ENCODE measurements around the gene MIAT. TPM values are rescaled to one million over a fixed set of nuclear protein-coding genes. Genes with fewer than 3 reads are reported as not detected.

Gene MIAT
- total and polyA plus RNA-seq, 9 of the 15 experiments (the other 6 are each of a cell fraction or from before 2014, with no cell fraction given), result 0.03 to 0.93 (median 0.34) TPM

DNA sequence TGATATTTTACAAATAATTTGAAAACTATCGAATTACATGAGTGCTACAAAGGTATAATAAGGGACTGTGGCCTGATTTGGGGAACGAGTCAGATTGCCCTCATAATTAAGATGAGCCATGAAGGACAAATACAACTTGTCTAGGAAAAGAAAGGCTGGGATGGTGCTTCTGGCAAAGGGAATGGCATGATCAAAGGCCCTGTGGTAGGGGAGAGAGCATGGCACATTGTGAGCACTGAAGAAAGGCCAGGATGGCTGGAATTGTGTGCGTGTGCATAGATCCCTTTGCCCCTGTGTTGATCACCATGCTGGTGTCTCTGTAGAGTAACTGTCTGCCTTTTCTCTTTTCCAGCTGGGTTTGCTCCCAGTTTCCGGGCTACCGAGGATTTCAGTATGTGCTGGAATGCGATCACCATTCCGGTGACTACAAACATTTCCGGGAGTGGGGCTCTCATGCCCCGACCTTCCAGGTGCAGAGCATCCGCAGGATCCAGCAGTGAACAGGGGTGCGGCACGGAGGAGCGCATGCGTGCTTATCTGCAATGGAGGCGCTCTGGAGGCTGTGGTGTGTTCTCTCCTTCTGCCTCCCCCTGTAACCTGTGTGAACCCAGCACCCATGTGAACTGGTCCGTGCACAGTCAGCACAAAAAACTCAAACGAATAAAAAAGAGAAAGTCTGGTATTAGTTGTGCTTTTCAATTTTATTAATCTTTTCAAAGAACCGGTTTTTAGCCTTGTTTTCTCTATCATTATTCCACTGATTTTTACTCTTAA is 27.2 kb upstream of the MIAT start:
- ChIA-PET CTCF (ENCODE audit: low intra/inter-chr PET ratio) (interaction anchor here (0.6 kb wide), 1 partner anchor 224 kb away, joined by 3 read pairs; no protein-coding TSS in a partner anchor), POLR2A (no interaction called here)
- ATAC-seq (peak; percentile 72), FAIRE-seq (peak; percentile 48), DNase-seq (ENCODE audit: extremely low read depth in 1 of 4, low spot score in 3 of 4) (peak; percentile 27 to 76 (median 54))
- BruUV-seq (replicated peaks), result no TSS peak
- Histone ChIP-seq H3K4me2 (ENCODE audit: insufficient read depth, low read length) (peak overlapping the region; percentile 51), H3K36me3 (ENCODE audit: control insufficient read depth, insufficient read depth, low read length) (no peaks in the 10 kb centered on the region), H3K27me3 (ENCODE audit: control insufficient read depth in 2 of 2, insufficient read depth in 2 of 2, low read length in 2 of 2) (no peaks in the 10 kb centered on the region), H3K27ac (ENCODE audit: extremely low read depth, low read depth, low read length) (peak overlapping the region; percentile 90), H3K79me2 (ENCODE audit: control insufficient read depth, insufficient read depth, low read length) (peaks cover 7% of the 10 kb centered on the region; the same call in 1 of the 3 replicates), H3K9me1 (ENCODE audit: control insufficient read depth, insufficient read depth, low read length) (peaks cover 4% of the 10 kb centered on the region), H3K4me3 (no peak overlapping the region), H2AFZ (ENCODE audit: low read depth, low read length) (peak overlapping the region; percentile 93), H4K20me1 (replicated peaks; ENCODE audit: control insufficient read depth, insufficient read depth, low read length) (no peaks in the 10 kb centered on the region), H3K9me3 (replicated peaks; ENCODE audit: control insufficient read depth, insufficient read depth, low read depth, low read length) (peaks cover 2% of the 10 kb centered on the region; the same call in 1 of the 2 replicates), H3K9ac (ENCODE audit: insufficient read depth in 1 of 2, low read depth in 2 of 2, low read length in 2 of 2) (peak overlapping the region; percentile 67 to 72; a peak in 3 of 4 replicates), H3K4me1 (replicated peaks in 1 of 2; ENCODE audit: control insufficient read depth in 2 of 2, insufficient read depth in 2 of 2, low read length in 2 of 2) (peaks cover 20 to 49% of the 10 kb centered on the region in 2 experiments)
- intact Hi-C loops (cut with micrococcal nuclease), result no loop called here
- in situ Hi-C loops (cut with MboI), result no loop called here
- whole genome bisulfite sequencing (ENCODE audit: insufficient coverage, low coverage, missing lambda C conversion rate), result 19% methylated on average over 16 of the region's 18 CpGs
- TF ChIP-seq IFI16 (CRISPR knock-in tag; IDR thresholded peaks at IDR 0.05), result no peak
- TF ChIP-seq, protein P1, sequence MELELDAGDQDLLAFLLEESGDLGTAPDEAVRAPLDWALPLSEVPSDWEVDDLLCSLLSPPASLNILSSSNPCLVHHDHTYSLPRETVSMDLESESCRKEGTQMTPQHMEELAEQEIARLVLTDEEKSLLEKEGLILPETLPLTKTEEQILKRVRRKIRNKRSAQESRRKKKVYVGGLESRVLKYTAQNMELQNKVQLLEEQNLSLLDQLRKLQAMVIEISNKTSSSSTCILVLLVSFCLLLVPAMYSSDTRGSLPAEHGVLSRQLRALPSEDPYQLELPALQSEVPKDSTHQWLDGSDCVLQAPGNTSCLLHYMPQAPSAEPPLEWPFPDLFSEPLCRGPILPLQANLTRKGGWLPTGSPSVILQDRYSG (tag; conservative IDR thresholded peaks at IDR 0.05; ENCODE audit: low read depth), result peak; percentile 61; the same call in 1 of the 2 replicates
- TF ChIP-seq MEF2A (IDR thresholded peaks at IDR 0.05; ENCODE audit: control insufficient read depth, low read depth, low read length), result no peak
- TF ChIP-seq, protein P2, sequence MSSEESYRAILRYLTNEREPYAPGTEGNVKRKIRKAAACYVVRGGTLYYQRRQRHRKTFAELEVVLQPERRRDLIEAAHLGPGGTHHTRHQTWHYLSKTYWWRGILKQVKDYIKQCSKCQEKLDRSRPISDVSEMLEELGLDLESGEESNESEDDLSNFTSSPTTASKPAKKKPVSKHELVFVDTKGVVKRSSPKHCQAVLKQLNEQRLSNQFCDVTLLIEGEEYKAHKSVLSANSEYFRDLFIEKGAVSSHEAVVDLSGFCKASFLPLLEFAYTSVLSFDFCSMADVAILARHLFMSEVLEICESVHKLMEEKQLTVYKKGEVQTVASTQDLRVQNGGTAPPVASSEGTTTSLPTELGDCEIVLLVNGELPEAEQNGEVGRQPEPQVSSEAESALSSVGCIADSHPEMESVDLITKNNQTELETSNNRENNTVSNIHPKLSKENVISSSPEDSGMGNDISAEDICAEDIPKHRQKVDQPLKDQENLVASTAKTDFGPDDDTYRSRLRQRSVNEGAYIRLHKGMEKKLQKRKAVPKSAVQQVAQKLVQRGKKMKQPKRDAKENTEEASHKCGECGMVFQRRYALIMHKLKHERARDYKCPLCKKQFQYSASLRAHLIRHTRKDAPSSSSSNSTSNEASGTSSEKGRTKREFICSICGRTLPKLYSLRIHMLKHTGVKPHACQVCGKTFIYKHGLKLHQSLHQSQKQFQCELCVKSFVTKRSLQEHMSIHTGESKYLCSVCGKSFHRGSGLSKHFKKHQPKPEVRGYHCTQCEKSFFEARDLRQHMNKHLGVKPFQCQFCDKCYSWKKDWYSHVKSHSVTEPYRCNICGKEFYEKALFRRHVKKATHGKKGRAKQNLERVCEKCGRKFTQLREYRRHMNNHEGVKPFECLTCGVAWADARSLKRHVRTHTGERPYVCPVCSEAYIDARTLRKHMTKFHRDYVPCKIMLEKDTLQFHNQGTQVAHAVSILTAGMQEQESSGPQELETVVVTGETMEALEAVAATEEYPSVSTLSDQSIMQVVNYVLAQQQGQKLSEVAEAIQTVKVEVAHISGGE (CRISPR knock-in tag; IDR thresholded peaks at IDR 0.05), result peak in 1 of 3 experiments; percentile 33; a peak in 1 of 6 replicates
- TF ChIP-seq, protein P3, sequence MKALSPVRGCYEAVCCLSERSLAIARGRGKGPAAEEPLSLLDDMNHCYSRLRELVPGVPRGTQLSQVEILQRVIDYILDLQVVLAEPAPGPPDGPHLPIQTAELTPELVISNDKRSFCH (CRISPR knock-in tag; IDR thresholded peaks at IDR 0.05), result no peak
- TF ChIP-seq, protein P3 (tag; IDR thresholded peaks at IDR 0.05), result peak; percentile 84
- no peak for TF ChIP-seq GABPB1 (CRISPR knock-in tag; IDR thresholded peaks at IDR 0.05)
- TF ChIP-seq TCF3 (CRISPR knock-in tag; IDR thresholded peaks at IDR 0.05), result no peak
- no peak for TF ChIP-seq HNRNPH1 (optimal IDR thresholded peaks at IDR 0.05; ENCODE audit: low read depth, low read length)
- peak; percentile 96 for TF ChIP-seq ZNF316 (IDR thresholded peaks at IDR 0.05)
- TF ChIP-seq MECOM (CRISPR knock-in tag; IDR thresholded peaks at IDR 0.05), result no peak
- peak; percentile 44 for TF ChIP-seq CXXC5 (CRISPR knock-in tag; IDR thresholded peaks at IDR 0.05)
- no peak for TF ChIP-seq ARID2 (IDR thresholded peaks at IDR 0.05)
